GM21576 (cell line): Measurements from ENCODE around the gene RHOT2.
"Not testable (repeated sequence)": the region's sequence is repeated elsewhere in the genome, so short reads cannot be mapped to it uniquely, and the experiment has no call there.

Source experiments
- ATAC-seq: cut with Tn5 transposase; IDR thresholded peaks from one replicate; pipeline ENCODE4 v1.9.1; 2021; ENCODE audit warnings: mild to moderate bottlenecking, moderate library complexity; ENCODE audit not compliant: unreplicated experiment

Gene RHOT2

DNA sequence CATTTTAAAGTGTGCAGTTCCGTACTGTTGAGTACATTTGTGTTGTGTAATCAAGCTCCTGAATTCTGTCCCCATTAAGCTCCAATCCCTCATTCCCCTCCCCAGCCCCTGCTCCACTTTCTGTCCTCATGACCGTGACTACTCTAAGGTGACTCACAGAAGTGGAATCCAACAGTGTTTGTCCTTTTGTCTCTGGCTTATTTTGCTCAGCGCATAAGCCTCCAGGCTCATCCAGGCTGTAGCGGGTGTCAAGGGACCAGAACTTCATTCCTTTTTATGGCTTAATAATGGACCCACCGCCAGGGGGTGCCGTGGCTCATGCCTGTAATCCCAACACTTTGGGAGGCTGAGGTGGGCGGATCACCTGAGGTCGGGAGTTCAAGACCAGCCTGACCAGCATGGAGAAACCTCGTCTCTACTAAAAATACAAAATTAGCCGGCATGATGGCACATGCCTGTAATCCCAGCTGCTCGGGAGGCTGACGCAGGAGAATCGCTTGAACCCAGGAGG lies 44.9 kb downstream of the RHOT2 start:
- not testable (repeated sequence) for ATAC-seq

DNA sequence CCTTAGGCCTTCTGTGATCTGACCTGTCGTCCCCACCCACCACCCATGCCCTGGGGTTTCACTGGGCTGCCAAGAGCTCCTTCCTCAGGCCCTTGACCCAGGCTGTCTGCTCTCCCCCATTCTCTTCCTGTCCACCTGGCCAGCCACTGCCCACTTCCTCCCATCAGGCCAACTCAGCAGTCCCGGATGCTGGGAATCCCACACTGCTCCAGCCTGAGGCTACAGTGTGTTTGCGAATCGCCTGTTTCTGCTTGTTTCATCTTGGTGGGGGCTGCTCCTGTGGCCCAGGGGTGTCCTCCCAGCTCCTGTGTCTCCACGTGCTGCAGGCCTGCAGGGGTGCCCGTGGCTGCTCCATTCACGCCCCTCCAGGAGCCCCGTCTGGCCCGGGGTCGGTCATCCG lies 46.1 kb downstream of the RHOT2 start:
- ATAC-seq = no peak

DNA sequence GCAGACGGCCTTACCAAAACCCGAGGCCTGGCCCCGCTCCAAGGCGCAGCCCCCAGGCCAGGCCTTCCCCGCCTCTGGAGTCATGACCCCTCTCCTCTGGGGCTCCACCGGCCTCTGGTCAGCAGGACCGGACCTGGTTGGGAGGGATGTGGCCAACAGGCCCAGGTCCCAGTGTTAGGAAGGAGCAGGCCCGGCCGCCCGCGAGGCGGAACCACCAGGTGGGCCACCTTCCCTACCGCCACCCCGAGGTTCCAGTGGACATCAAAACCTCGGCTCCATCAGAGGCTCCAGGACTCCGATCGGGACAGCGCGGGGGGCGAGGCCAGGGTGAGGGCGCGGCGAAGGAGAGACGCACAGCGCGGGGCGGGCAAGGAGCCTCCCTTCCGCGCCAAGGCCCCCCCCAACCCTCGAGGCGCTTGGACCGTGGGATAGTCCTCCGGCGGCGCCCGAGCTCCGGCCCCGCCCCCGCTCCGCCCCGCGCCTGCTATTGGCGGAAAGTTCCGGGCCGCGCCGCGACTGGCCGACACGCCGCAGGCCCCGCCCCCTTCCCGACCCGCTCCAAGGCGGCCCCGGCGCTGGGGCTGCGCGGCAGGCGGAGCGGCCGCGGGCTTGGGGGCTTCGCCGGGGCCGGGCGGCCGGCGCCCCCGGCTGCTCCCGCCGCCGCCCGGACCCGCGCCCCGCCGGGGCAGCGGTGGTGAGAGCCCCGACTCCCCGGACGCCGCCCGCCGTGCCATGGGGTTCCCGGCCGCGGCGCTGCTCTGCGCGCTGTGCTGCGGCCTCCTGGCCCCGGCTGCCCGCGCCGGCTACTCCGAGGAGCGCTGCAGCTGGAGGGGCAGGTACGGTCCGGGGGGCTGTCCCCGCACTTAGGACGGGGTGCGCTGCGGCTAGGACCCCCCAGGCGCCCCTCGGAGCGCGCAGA lies 46.9 kb downstream of the RHOT2 start, which contains the start of gene METRN:
Gene METRN (plus strand): TSS at position 561 of the 919 bp plus-strand sequence. CDS start 172 bp downstream, at position 733.
- peak; percentile 55 for ATAC-seq

DNA sequence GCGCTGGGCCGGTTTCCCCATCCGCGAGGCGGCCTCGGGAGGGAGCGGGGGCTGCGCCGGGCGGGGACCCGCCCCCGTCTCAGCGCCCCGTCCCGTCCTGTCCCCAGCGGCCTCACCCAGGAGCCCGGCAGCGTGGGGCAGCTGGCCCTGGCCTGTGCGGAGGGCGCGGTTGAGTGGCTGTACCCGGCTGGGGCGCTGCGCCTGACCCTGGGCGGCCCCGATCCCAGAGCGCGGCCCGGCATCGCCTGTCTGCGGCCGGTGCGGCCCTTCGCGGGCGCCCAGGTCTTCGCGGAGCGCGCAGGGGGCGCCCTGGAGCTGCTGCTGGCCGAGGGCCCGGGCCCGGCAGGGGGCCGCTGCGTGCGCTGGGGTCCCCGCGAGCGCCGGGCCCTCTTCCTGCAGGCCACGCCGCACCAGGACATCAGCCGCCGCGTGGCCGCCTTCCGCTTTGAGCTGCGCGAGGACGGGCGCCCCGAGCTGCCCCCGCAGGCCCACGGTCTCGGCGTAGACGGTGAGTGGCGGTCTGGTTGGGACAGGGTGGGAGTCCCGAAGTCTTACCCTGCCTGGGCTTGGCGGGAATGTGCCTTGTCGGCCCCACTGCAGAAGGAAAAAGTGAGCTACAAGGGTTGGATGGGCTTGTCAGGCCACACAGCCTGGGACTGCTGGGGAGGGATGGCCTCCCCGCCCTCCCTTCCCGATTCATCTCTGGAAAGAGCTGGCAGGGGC lies 47.7 kb downstream of the RHOT2 start:
- ATAC-seq = peak; percentile 12

DNA sequence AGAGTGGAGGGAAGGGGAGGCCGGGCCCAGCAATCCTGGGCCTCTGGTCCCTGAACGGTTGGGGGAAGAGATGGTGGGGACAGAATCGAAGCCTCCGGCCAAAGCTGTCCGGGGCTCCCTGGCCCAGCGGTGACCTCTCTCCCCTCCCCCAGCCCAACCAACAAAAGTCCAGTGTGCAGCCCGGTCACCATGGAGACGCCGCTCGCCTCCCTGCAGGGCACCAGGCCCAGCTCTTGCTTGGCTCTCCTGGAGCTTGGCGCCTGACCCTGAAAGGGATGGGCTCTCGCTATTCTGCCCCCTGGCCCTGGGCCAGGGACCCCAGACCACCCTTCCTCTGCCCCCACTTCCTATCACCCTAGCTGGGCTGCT lies 48.3 kb downstream of the RHOT2 start:
- no peak for ATAC-seq

DNA sequence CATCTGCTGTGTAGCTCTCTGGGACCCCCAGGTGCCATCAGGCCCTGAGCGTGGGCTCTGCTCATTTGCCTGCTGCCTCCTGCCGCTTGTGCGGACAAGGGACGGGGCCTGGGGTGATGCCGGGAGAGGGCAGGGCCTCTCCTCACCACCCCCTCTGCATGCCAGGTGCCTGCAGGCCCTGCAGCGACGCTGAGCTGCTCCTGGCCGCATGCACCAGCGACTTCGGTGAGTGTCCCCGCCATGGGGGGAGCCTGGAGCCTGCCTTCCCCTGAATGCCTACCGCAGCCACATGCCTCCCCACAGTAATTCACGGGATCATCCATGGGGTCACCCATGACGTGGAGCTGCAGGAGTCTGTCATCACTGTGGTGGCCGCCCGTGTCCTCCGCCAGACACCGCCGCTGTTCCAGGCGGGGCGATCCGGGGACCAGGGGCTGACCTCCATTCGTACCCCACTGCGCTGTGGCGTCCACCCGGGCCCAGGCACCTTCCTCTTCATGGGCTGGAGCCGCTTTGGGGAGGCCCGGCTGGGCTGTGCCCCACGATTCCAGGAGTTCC lies 48.9 kb downstream of the RHOT2 start:
- ATAC-seq = no peak

DNA sequence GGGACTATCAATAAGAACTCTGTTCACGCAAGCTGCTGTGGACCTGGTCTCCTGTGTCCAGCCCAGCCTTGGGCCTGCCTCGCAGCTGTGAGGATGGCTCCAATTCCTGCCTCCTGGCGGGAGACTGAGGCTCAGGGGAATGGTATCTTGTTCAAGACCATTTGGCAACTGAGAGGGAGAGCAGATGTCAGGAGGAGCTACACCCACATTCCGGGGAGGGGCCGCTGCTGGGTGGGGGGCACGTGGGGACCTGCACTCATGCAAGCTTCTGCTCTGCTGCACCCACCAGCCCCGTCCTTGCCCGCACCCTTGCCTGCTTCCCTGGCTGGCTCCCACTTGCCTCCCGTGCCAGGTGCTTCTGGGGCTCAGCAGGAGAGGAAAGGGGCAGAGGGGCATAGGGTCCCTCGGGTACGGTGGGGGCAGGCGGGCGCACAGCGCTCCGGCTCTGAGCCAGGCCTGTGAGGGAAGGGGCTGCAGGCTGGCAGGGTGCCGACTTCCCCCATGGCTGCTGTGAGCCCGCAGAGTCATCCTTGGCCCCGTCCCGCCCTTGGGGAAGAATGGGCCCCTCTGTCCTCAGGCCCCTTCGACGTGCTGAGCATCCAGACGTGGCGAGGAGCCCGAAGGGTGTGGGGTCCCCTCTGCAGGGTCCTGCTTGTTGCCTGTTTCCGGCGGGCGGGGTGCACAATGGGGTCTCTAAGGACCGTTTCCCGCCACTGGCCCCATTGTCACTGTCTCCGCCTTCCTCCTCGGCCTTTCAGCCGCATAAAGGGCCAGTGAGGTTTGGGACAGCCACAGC lies 49.7 kb downstream of the RHOT2 start:
- no peak for ATAC-seq

DNA sequence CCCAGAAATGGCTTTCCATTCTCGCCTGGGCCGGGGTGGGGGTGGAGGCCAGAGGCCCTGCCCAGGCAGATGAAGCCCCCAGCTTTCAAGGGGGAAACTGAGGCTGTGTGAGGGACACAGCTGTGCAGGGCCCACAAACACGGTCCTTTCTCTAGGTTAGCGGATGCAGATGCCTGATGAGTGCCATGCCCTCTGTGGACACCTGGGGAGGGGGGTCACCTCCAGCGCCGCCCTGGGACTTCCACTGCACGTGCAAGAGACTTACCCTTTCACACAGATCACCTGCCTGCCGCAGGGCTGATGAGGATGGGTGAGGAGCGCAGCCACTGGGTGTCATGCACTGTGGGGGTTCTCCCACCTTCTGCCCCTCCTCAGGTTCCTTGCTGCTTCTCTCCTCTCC lies 50.5 kb downstream of the RHOT2 start:
- no peak for ATAC-seq

DNA sequence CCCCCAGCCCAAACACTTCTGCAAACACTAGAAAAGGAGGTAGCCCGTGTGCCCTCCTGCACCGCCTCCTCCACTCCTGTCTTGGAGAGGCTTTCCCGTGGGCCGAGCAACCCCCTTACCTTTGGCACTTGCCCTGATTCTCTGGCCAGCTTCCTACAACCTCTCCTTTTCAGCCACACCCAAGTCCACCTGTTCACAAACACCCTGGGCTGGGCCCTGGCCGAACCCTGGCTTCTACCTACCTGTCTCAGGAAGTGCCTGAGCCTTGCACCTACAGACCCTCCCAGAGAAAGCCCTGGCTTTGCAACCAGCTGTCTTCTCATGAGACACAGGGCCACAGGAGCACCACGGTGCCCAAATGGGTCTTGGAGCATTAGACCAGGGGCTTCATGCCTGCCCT lies 51.0 kb downstream of the RHOT2 start:
- ATAC-seq = no peak

DNA sequence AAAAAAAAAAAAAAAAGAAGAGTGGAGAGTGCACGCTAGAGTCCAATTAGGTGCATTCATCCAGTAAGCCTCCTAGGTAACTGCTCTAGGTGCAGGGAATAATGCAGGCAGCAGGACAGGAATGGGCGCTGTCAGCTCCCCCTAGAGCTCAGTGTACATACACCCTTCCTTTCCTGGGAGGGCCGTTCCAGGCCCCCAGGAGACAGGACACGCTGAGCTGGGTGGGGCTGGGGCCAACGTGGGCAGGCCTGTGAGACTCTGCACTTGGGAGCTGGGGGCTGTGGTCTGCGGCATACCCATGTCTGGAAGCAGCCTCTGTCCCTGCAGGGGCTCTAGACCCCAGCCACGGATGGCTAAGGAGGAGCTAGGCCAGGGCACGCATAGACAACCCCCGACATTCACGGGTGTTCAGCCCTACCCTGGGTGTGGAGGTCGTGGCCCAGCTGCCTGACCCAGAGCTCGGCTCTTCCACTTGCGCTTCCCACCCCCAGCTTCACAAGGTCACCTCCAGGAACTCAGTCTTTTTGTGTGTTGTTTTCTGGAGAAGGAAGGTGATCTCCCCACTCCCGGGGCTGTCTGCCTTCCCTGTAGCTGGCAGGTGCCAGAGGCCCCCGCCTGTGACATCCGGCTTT lies 52.0 kb downstream of the RHOT2 start:
- ATAC-seq = no peak

DNA sequence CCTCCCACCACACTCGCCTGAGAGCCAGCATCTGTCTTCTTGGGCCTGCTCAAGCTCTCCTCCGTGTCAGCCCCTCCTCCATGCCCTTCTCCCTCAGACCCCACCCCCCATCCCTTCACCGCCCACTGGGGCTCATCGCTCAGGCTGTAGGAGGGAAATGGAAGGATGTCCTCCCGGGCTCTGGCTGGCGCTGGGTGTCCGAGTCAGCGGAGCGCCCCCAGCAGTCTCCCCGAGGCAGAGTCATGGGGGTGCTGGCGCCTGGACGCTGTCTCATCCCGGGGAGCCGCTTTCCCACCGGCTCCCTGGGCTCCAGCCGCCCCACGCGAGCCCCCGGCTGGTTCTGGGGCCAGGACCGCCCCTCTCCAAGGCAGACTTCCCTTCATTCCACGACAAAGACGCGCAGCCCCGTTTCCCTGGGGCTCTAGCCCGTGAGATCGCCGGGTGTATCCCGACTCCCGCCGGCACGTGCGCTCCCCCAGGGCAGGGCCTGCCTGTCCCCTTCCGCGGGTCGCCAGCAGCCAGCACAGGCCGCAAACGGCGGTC lies 52.6 kb downstream of the RHOT2 start:
- peak; percentile 26 for ATAC-seq

DNA sequence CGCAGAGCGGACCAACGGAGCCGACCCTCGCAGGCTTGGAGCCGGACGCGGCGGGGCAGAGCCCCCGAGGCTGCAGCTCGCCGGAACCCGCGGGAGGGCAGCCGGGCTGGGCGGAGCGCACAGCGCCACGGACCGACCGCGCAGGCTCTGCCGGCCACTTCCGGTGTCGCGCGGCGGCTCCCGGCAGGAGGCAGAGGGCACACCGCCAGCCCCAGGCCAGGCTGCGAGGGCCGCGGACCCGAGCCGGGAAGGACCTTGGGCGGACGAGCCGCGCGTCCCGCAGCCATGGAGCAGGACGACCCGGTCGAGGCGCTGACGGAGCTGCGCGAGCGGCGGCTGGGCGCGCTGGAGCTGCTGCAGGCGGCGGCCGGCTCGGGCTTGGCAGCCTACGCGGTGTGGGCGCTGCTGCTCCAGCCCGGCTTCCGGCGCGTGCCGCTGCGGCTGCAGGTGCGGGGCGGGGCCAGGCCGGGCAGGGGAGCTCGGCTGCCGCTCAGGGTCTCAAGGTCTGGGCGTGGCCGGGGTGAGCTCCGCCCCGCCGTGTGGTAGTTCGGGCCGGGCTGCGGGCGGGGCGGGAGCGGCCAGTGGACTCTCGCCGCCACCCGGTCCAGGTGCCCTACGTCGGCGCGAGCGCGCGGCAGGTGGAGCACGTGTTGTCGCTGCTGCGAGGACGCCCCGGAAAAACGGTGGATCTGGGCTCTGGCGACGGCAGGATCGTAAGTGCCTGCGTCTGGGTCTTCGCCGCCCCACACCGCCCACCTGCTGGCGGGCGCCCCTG lies 53.2 kb downstream of the RHOT2 start, which contains the start of gene ANTKMT:
Gene ANTKMT (plus strand): TSS at position 157 of the 775 bp plus-strand sequence. CDS start 129 bp downstream, at position 286.
- ATAC-seq = peak; percentile 54

DNA sequence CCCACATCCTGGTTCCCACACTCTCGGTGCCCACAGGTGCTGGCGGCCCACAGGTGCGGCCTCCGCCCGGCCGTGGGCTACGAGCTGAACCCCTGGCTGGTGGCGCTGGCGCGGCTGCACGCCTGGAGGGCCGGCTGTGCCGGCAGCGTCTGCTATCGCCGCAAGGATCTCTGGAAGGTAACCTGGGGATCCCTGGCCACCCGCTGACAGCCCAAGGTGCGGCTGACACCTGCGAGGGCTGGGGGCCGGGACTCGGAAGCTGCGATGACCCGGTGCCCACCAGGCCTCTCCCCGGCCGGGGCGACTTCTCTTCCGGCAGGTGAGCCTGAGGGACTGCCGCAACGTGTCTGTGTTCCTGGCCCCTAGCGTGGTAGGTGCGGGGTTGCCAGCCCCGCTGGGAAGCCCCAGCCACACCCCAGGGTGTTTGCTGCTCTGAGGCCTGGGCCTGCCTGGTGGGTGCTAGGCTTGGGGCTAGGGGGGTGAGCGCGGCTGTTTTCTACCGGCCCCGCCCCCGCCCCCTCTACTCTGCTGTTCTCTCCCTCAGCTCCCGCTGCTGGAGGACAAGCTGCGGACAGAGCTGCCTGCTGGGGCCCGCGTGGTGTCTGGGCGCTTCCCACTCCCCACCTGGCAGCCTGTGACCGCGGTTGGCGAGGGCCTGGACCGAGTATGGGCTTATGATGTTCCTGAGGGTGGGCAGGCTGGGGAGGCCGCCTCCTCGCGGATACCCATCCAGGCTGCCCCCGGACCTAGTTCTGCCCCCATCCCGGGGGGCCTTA lies 54.0 kb downstream of the RHOT2 start:
- ATAC-seq = no peak

DNA sequence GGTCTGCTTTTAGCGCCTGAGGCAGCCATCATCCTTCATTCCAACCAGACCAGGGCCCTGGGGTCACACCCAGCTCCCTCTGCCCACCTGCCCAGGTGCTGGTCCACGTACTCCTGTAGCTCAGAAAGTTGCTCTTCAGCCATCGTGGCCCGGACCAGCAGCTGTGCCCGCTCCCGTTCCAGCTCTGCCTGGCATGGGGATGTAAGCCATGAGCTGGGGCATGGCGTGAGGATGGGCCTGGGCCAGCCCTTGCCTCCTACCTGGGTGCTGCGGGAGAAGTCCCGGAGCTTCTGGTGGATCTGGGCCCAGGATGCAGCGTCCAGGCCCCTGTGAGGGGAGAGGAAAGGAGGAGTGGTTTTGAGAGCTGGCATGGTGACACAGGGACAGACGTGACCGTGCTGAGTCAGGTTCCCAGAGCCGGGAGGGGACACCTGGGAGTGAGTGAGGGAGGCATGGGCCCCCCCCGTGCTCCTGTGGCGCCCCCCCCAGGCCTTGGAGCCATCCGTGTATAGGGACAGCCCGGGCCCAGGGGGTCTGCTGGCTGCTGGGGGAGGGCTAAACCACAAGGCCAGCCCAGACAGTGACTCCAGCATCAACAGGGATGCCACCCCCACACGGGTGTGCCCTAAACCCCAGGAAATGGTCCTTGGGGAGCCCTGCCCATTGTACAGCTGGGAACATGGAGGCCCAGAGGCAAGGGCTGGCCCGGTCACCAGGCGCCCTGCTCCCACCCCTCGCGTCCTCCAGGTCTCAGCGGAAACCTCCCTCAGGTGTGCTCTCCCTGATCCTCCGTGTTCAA lies 55.1 kb downstream of the RHOT2 start:
- ATAC-seq = no peak

DNA sequence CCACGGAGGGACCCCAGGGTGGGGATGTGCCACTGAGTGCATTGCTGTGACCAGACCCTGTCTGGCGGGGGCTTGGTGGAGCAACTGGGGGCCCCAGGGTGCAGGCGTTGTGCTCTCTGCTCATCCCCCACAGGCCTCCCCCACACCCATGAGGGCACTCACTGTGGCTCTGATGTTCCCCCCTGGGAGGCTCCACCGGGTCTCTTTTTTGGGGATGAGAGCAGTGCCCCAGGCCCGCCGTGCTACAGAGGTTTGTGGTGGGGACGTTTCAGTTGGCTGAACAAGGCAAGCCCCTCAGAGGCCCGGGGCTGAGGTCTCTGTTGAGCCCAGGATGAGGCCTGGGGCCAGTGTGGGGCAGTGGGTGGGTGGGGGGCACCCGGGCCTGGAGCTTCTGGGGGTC lies 55.8 kb downstream of the RHOT2 start:
- no peak for ATAC-seq
